Activated T-helper 1 cell treated with anti-CD3 and anti-CD28 coated beads, Interleukin-2, amount 50 U/mL, for 16 hours (primary cell): ENCODE results near the gene SLC30A2.

Experiments used
- DNase-seq, 2 donors: peaks; one replicate each; pipeline ENCODE4 v3.0.0-alpha.2; 2020; ENCODE audit warnings: low read depth in 1 of 2, low spot score in 1 of 2

SLC30A2 gene

GRCh38 chr1:26023009-26023408 is 22.9 kb downstream of the SLC30A2 start:
- DNase-seq, result no peak

DNA sequence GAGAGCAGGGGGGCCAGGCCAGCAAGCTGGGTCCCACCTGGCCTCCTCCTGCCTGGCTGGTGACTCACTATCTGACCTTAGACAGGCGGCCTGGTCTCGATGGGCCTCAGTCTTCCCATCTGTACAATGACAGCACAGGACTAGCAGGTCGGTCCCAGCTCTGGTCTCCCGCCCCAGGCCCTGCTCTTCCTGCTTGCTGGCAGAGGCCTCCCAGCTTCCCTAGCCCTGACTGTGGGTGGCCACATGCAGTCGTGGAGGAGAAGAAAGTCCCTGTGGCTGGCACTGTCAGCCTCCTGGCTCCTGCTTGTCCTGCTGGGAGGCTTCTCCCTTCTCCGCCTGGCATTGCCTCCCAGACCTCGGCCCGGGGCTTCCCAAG is 23.5 kb downstream of the SLC30A2 start:
- DNase-seq, result no peak

- DNase-seq, result no peak
Measured at GRCh38 chr1:26021647-26022403, 24.1 kb downstream of the SLC30A2 start, which contains the start of gene EXTL1. Gene EXTL1, plus strand, starts transcription at chr1:26021775. Its CDS starts 872 bp downstream, at chr1:26022647.

DNA sequence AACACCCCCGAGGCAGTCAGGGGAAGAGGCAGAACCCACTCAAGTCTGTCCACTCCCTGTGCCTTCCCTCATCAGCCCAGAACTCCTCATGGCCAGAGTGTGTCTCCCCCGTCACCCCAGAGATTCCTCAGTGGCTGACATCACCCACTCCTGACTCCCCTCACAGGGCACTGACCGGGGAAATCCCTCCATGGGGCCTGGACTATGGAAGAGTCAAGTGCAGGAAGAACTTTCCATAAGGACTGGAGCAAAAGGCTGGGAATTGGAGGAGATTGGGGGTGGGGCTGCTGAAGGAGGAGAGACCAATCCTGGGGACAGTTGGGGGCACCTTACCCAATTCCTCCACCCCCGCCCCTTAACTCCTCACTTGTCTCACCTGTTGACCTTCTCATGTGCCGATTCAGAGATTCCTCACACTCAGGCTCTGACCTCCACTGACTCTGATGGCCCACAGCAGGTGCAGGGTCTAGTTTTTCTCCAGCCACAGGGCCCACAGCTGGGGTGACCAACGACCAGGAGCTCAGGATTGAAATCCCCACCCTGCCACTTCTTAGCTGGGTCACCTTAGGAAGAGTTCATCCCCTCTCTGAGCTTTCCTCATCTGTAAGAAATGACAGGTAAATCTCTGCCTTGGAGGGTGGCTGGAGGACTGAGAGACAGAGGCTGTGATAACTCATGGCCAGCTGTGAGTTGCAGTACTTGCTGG is 24.8 kb downstream of the SLC30A2 start:
- no peak for DNase-seq

DNA sequence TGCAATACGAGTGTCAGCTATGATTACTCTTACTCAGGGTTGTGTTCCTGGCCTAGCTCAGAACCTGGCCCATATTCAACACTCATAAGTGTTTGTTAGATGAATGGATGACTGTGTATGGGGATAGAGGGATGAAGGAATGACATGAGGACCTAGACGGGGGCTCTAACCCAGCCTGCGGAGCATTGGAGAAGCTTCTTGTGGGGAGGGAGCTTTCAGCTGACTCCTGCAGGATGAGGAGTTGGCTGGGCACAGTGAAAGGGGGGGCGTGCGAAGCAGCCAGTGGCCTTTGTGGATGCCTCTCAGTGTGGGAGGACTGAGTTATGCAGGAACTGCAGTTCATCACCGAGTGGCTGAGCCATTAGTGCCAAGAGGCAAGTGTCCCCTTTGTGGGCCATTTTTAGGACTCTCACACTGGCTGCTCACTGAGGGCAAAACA is 25.6 kb downstream of the SLC30A2 start:
- no peak for DNase-seq

- no peak for DNase-seq
Measured at GRCh38 chr1:26019641-26020315, 26.1 kb downstream of the SLC30A2 start.

GRCh38 chr1:26017606-26018005 is 28.3 kb downstream of the SLC30A2 start:
- no peak for DNase-seq

GRCh38 chr1:26016953-26017545 is 28.9 kb downstream of the SLC30A2 start:
- DNase-seq, result no peak

GRCh38 chr1:26016258-26016952 is 29.5 kb downstream of the SLC30A2 start:
- no peak for DNase-seq

- no peak for DNase-seq
Measured at GRCh38 chr1:26015358-26015757, 30.6 kb downstream of the SLC30A2 start.

DNA sequence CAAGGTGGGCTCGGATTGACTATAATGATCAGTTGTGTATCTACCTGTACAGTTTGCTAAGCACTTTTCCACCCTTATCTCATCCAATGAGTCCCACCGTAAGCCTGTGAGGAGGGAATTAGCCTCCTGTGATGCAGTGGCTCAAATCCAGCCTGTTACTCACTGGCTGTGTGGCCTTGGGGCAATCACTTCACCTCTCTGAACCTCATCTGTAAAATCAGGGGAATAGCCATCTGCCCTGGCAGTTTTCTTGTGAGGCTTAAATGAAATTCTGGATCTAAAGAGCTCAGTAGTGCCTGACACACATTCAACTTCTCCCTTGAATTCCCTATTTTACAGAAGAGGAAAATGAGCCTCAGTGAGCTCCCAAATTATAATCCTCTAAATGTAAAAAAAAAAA is 31.7 kb downstream of the SLC30A2 start:
- DNase-seq, result no peak

DNA sequence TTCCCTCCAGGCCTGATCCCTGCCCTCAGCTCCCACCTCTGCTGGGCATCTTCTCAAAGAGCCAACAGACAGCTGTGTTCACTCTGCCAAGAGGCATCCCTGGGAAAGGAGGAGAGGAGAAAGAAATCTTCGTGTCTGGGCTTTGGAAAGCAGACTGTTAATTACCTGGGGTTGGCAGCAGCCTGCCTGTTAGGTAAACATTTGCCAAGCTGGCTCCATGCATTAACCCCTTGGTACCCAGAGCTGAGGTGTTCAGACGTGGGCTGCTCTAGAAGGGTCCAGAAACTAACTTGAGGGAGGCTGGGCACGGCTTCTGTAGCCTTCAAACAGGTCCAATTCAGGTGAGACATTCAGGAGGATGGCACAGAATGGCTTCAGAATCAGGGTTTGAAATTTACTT is 33.1 kb downstream of the SLC30A2 start:
- DNase-seq, result no peak

GRCh38 chr1:26010825-26011224 is 35.1 kb downstream of the SLC30A2 start:
- DNase-seq, result no peak

- DNase-seq, result no peak
Measured at GRCh38 chr1:26009796-26010447, 36.0 kb downstream of the SLC30A2 start.

DNA sequence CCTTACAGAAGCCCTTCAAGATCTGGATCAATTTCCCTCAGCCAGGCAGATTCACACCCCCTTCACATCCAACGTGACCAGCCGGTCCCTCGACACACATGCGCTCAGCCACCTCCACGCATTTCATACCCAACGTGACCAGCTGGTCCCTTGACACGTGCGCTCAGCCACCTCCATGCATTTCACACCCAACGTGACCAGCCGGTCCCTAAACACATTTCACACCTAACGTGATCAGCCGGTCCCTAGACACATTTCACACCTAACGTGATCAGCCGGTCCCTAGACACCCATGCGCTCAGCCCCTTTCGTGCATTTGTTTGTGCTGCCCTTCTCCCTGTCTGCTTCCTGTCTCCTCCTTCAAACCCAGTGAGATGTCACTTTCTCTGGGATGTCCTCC is 39.2 kb downstream of the SLC30A2 start:
- DNase-seq, result no peak

GRCh38 chr1:26005434-26006105 is 40.3 kb downstream of the SLC30A2 start:
- no peak for DNase-seq

- no peak for DNase-seq
Measured at GRCh38 chr1:26003756-26004155, 42.2 kb downstream of the SLC30A2 start.

- DNase-seq, result no peak
Measured at GRCh38 chr1:26003262-26003661, 42.7 kb downstream of the SLC30A2 start.

- no peak for DNase-seq
Measured at GRCh38 chr1:25999041-25999800, 46.7 kb downstream of the SLC30A2 start.
